CD4-positive, alpha-beta T cell (primary cell): ENCODE data around the gene BMPR1A. TPM values are rescaled to one million over a fixed set of nuclear protein-coding genes. Genes with fewer than 3 reads are reported as not detected.

ENCODE experiments used
- ATAC-seq: fragments of 200-7000 bp; cut with Tn5 transposase; one replicate; pipeline ENCODE4 v1.10.0; 2022; ENCODE audit warnings: mild to moderate bottlenecking; ENCODE audit not compliant: poor library complexity
- CTCF ChIA-PET: fragments of 350-600 bp; sonication (Branson Sonifier 250); formaldehyde crosslinking; loops from one replicate; lab custom pipeline; 2021; ENCODE audit warnings: antibody characterized with exemption, inconsistent platforms; lab: Charles Lee
- POLR2A ChIA-PET: fragments of 350-600 bp; sonication (Branson Sonifier 250); formaldehyde crosslinking; loops from one replicate; lab custom pipeline; 2021; ENCODE audit warnings: antibody characterized with exemption, inconsistent platforms; lab: Charles Lee
- DNase-seq, 14 experiments: peaks; one replicate each; pipeline ENCODE4 v3.0.0-alpha.2; 2013 to 2020; ENCODE audit warnings: mixed read lengths in 2 of 14
- H3K27ac ChIP-seq, 2 donors: one replicate each; pipeline versions ENCODE4 v1.5.1 to v1.7.0; 2013; ENCODE audit warnings: low read length in 2 of 2, low read depth in 1 of 2, mild to moderate bottlenecking in 1 of 2
- H3K27me3 ChIP-seq, 2 experiments: 1 replicate in 1 of 2; 2 replicates in 1 of 2; pipeline versions ENCODE4 v1.6.1 to v1.7.0; 2013; ENCODE audit warnings: low read length in 2 of 2, control low read depth in 1 of 2, mild to moderate bottlenecking in 1 of 2, moderate library complexity in 1 of 2; ENCODE audit not compliant: insufficient read depth in 2 of 2, control insufficient read depth in 1 of 2
- H3K36me3 ChIP-seq: one replicate; pipeline ENCODE4 v1.6.1; 2013; ENCODE audit warnings: low read length, control low read depth; ENCODE audit not compliant: insufficient read depth
- H3K4me1 ChIP-seq: one replicate; pipeline ENCODE4 v1.6.1; 2013; ENCODE audit warnings: low read length, control low read depth; ENCODE audit not compliant: insufficient read depth
- H3K4me3 ChIP-seq: one replicate; pipeline ENCODE4 v1.5.1; 2013; ENCODE audit warnings: mild to moderate bottlenecking, low read length, moderate library complexity
- H3K9me3 ChIP-seq, 2 experiments: 1 replicate in 1 of 2; 2 replicates in 1 of 2; pipeline versions ENCODE4 v1.6.1 to v1.7.0; 2013; ENCODE audit warnings: low read length in 2 of 2, mild to moderate bottlenecking in 2 of 2, control low read depth in 1 of 2, moderate library complexity in 1 of 2; ENCODE audit not compliant: control insufficient read depth in 1 of 2, insufficient read depth in 1 of 2
- H3K27ac Mint-ChIP-seq: one replicate; pipeline ENCODE4 v1.8.0; 2020; ENCODE audit warnings: mixed read lengths
- H3K27me3 Mint-ChIP-seq: one replicate; pipeline ENCODE4 v1.8.0; 2021; ENCODE audit warnings: mixed read lengths
- H3K36me3 Mint-ChIP-seq: one replicate; pipeline ENCODE4 v1.8.0; 2021; ENCODE audit warnings: low read depth, mixed read lengths
- H3K4me1 Mint-ChIP-seq: one replicate; pipeline ENCODE4 v1.8.0; 2021; ENCODE audit warnings: low read depth, mixed read lengths
- H3K4me3 Mint-ChIP-seq: one replicate; pipeline ENCODE4 v1.8.0; 2020; ENCODE audit warnings: mild to moderate bottlenecking, mixed read lengths
- H3K9me3 Mint-ChIP-seq: one replicate; pipeline ENCODE4 v1.8.0; 2020; ENCODE audit warnings: mixed read lengths
- CTCF ChIP-seq: fragments of 200-600 bp; IDR thresholded peaks from one replicate; pipeline ENCODE4 v1.8.0; 2022; ENCODE audit warnings: antibody characterized with exemption, mild to moderate bottlenecking
- intact Hi-C, 2 experiments: fragments of 100-400 bp; cut with DNase I in 1 of 2; cut with micrococcal nuclease in 1 of 2; formaldehyde crosslinking; loops; one replicate each; pipeline versions ENCODE4 v1.15.1 to v1.9.0; 2023 to 2025; cut with DNase I, micrococcal nuclease
- total RNA-seq, 174 experiments: library from RNA in 2 of 174; stranded (reverse) in 2 of 174; gene quantifications; one replicate each; pipeline ENCODE4 v1.2.3 and lab custom pipeline; 2021 to 2026

BMPR1A gene
- total RNA-seq, 2 experiments from 2014 or later = 1.9 to 2.6 TPM

- Mint-ChIP-seq H3K27me3 (no peaks in the 10 kb centered on the region), H3K9me3 (peaks cover 3% of the 10 kb centered on the region), H3K27ac (no peak overlapping the region), H3K4me1 (peaks cover 10% of the 10 kb centered on the region), H3K4me3 (no peak overlapping the region), H3K36me3 (no peaks in the 10 kb centered on the region)
- no peak for DNase-seq
- CTCF ChIA-PET = no interaction called here
- Histone ChIP-seq H3K9me3 (peaks cover 0 to 3% of the 10 kb centered on the region in 2 experiments), H3K27me3 (no peaks in the 10 kb centered on the region), H3K4me3 (no peak overlapping the region), H3K36me3 (no peaks in the 10 kb centered on the region), H3K27ac (no peak overlapping the region), H3K4me1 (no peaks in the 10 kb centered on the region)
- POLR2A ChIA-PET = no interaction called here
- ATAC-seq = no peak
- intact Hi-C loops = no loop called here
- no peak for TF ChIP-seq CTCF
Observed at GRCh38 chr10:86786368-86786767, 29.9 kb downstream of the BMPR1A start.

GRCh38 chr10:86790394-86790793, 34.0 kb downstream of the BMPR1A start:
- ATAC-seq (no peak), DNase-seq (no peak)
- no peaks in the 10 kb centered on the region for H3K27me3 ChIP-seq
- H3K9me3 ChIP-seq = no peaks in the 10 kb centered on the region
- no peaks in the 10 kb centered on the region for H3K36me3 ChIP-seq
- H3K4me3 ChIP-seq = no peak overlapping the region
- POLR2A ChIA-PET = interaction anchor here (0.6 kb wide), 1 partner anchor 701 kb away, joined by 3 read pairs; no protein-coding TSS in a partner anchor
- Mint-ChIP-seq H3K36me3 (no peaks in the 10 kb centered on the region), H3K9me3 (no peaks in the 10 kb centered on the region), H3K4me3 (no peak overlapping the region), H3K27me3 (no peaks in the 10 kb centered on the region), H3K4me1 (no peaks in the 10 kb centered on the region), H3K27ac (no peak overlapping the region)
- CTCF ChIA-PET = interaction anchor here (1.0 kb wide), 1 partner anchor 10 kb away, joined by 4 read pairs; no protein-coding TSS in a partner anchor
- TF ChIP-seq CTCF = no peak
- no peaks in the 10 kb centered on the region for H3K4me1 ChIP-seq
- H3K27ac ChIP-seq = no peak overlapping the region
- intact Hi-C loops = no loop called here

- ChIA-PET POLR2A (no interaction called here), CTCF (interaction anchor here (0.7 kb wide), 1 partner anchor 42 kb away, joined by 3 read pairs; no protein-coding TSS in a partner anchor)
- Mint-ChIP-seq H3K9me3 (no peaks in the 10 kb centered on the region), H3K4me3 (no peak overlapping the region), H3K27ac (no peak overlapping the region), H3K4me1 (no peaks in the 10 kb centered on the region), H3K27me3 (no peaks in the 10 kb centered on the region), H3K36me3 (no peaks in the 10 kb centered on the region)
- Histone ChIP-seq H3K36me3 (no peaks in the 10 kb centered on the region), H3K4me1 (no peaks in the 10 kb centered on the region), H3K4me3 (no peak overlapping the region), H3K9me3 (no peaks in the 10 kb centered on the region), H3K27me3 (no peaks in the 10 kb centered on the region), H3K27ac (no peak overlapping the region)
- DNase-seq (no peak), ATAC-seq (no peak)
- TF ChIP-seq CTCF = no peak
- intact Hi-C loops = no loop called here
Observed at GRCh38 chr10:86792461-86793167, 36.2 kb downstream of the BMPR1A start.
